ENCODE measurements around the gene MMP15.
"Not testable (repeated sequence)": the region's sequence is repeated elsewhere in the genome, so short reads cannot be mapped to it uniquely, and the experiment has no call there.

MMP15 gene

GRCh38 chr16:57999971-58000705 lies 25.4 kb upstream of the MMP15 start, which contains the start of gene ZNF319:
TSS of gene ZNF319 (minus strand) at chr16:58000672. CDS start at chr16:57998265, 2,407 bp downstream.
- H3K4me3 ChIP-seq (ENCODE audit: low read length), result peak within 1 kb of the TSS; percentile 80
- no peak for TF ChIP-seq ZNF274 (IDR thresholded peaks at IDR 0.05; ENCODE audit: low read depth, low read length)

GRCh38 chr16:58000706-58001676 lies 24.6 kb upstream of the MMP15 start, which contains the start of gene USB1:
TSS of gene USB1 (plus strand) at chr16:58001407. CDS start at chr16:58001484, 77 bp downstream.
- H3K4me3 ChIP-seq (ENCODE audit: low read length), result peak within 1 kb of the TSS; percentile 80
- no peak for TF ChIP-seq ZNF274 (IDR thresholded peaks at IDR 0.05; ENCODE audit: low read depth, low read length)

- H3K4me3 ChIP-seq (ENCODE audit: low read length), result peak overlapping the region; percentile 80
- no peak for TF ChIP-seq ZNF274 (IDR thresholded peaks at IDR 0.05; ENCODE audit: low read depth, low read length)
Observed at GRCh38 chr16:58001781-58002415, 23.7 kb upstream of the MMP15 start.

- no peak overlapping the region for H3K4me3 ChIP-seq (ENCODE audit: low read length)
- no peak for TF ChIP-seq ZNF274 (IDR thresholded peaks at IDR 0.05; ENCODE audit: low read depth, low read length)
Observed at GRCh38 chr16:58002416-58002800, 23.1 kb upstream of the MMP15 start.

- no peak for TF ChIP-seq ZNF274 (IDR thresholded peaks at IDR 0.05; ENCODE audit: low read depth, low read length)
- H3K4me3 ChIP-seq (ENCODE audit: low read length), result no peak overlapping the region
Observed at GRCh38 chr16:58002936-58003335, 22.6 kb upstream of the MMP15 start.

- not testable (repeated sequence) for H3K4me3 ChIP-seq (ENCODE audit: low read length)
Observed at GRCh38 chr16:58004736-58005135, 20.8 kb upstream of the MMP15 start.

- TF ChIP-seq ZNF274 (IDR thresholded peaks at IDR 0.05; ENCODE audit: low read depth, low read length), result no peak
- H3K4me3 ChIP-seq (ENCODE audit: low read length), result no peak overlapping the region
Observed at GRCh38 chr16:58009856-58010416, 15.6 kb upstream of the MMP15 start.

GRCh38 chr16:58010886-58011285 lies 14.7 kb upstream of the MMP15 start:
- TF ChIP-seq ZNF274 (IDR thresholded peaks at IDR 0.05; ENCODE audit: low read depth, low read length), result no peak
- no peak overlapping the region for H3K4me3 ChIP-seq (ENCODE audit: low read length)

- TF ChIP-seq ZNF274 (IDR thresholded peaks at IDR 0.05; ENCODE audit: low read depth, low read length), result no peak
- no peak overlapping the region for H3K4me3 ChIP-seq (ENCODE audit: low read length)
Observed at GRCh38 chr16:58011652-58012051, 13.9 kb upstream of the MMP15 start.

GRCh38 chr16:58012481-58012880 lies 13.1 kb upstream of the MMP15 start:
- no peak for TF ChIP-seq ZNF274 (IDR thresholded peaks at IDR 0.05; ENCODE audit: low read depth, low read length)

GRCh38 chr16:58013201-58013956 lies 12.2 kb upstream of the MMP15 start:
- no peak overlapping the region for H3K4me3 ChIP-seq (ENCODE audit: low read length)
- no peak for TF ChIP-seq ZNF274 (IDR thresholded peaks at IDR 0.05; ENCODE audit: low read depth, low read length)

More at GRCh38 chr16:58012481-58012880, 13.1 kb upstream of the MMP15 start:
- H3K4me3 ChIP-seq (ENCODE audit: low read length), result no peak overlapping the region

GRCh38 chr16:58016840-58017446 lies 8.6 kb upstream of the MMP15 start:
- H3K4me3 ChIP-seq (ENCODE audit: low read length), result no peak overlapping the region
- TF ChIP-seq ZNF274 (IDR thresholded peaks at IDR 0.05; ENCODE audit: low read depth, low read length), result no peak

- no peak overlapping the region for H3K4me3 ChIP-seq (ENCODE audit: low read length)
- no peak for TF ChIP-seq ZNF274 (IDR thresholded peaks at IDR 0.05; ENCODE audit: low read depth, low read length)
Observed at GRCh38 chr16:58018803-58019202, 6.8 kb upstream of the MMP15 start.
